ENCODE measurements around the gene CHST11.

The CHST11 gene

DNA sequence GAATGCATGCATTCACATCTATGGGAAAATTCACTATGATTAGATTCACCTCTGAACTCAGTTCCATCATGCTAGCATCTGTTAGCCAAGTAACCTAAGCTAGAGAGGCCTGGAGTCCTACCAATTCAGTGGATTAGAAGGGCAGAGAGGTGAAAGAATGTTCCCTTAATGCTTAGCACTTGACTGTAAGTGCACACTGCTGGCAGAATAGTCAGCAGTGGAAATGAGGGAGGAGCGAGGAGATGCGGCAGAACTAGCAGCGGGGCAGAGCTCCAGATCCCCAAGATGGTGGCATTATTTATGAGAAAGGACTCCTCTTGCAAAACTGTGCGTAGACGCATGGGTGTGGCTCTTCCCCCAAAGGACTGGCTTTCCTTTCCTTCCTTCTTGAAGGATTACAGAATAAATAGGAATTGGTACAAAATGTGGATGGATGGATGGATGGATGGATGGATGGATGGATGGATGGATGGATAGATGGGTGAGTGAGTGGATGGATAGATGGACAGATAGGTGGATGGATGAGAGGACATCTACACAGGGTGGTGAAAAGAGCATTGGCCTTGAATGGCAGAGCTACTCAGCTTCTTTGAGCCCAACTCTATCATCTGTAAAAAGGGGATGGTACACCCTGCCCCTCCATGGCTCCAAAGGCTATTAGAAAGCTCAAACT, 227.2 kb downstream of the CHST11 start:
- no peaks in the 10 kb centered on the region for H3K79me2 ChIP-seq (ENCODE audit: insufficient read depth, low read length)
- H3K27me3 ChIP-seq (ENCODE audit: low read length), result no peaks in the 10 kb centered on the region
- no peak overlapping the region for H3K4me2 ChIP-seq (ENCODE audit: low read depth, low read length, poor library complexity, severe bottlenecking)
- TF ChIP-seq CTCF (IDR thresholded peaks at IDR 0.05; ENCODE audit: insufficient read depth, low read length, poor library complexity, severe bottlenecking) (no peak), EZH2phosphoT487 (conservative IDR thresholded peaks at IDR 0.05; ENCODE audit: low read length) (no peak)
- no peaks in the 10 kb centered on the region for H4K20me1 ChIP-seq (ENCODE audit: low read depth, low read length)
- H3K9me2 ChIP-seq (replicated peaks; ENCODE audit: insufficient read depth, low read length), result no peaks in the 10 kb centered on the region
- no peak overlapping the region for H3K9ac ChIP-seq (ENCODE audit: low read length)
- no peaks in the 10 kb centered on the region for H3F3A ChIP-seq (ENCODE audit: insufficient read depth)
- no peak overlapping the region for H3K4me3 ChIP-seq (ENCODE audit: insufficient read depth, low read length, poor library complexity, severe bottlenecking)
- H3K27ac ChIP-seq (ENCODE audit: low read depth, low read length), result no peak overlapping the region
- H3K9me3 ChIP-seq (ENCODE audit: insufficient read depth, low read length), result no peaks in the 10 kb centered on the region
- no peaks in the 10 kb centered on the region for H3K36me3 ChIP-seq (ENCODE audit: low read length)
- H2AFZ ChIP-seq (ENCODE audit: low read depth, low read length, severe bottlenecking), result no peak overlapping the region

DNA sequence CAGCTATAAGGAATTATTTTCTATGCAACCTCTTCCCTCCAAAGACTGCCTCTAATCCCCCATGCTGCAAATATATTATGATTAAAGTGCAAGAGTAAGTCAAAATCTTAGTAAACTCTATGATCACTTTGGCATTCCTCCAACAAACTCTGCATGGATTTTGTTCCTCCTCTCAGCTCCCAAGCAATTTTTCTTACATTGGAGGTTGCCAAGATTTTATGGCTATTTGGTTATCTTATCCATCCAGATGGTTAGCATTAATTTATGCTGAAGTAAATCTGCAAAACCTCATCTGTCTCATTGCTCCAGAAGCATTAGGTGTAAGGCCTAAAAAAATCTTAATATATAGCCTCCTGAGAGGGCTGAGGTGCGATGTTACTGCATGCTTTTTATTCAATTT, 228.1 kb downstream of the CHST11 start:
- H3K9me3 ChIP-seq (ENCODE audit: insufficient read depth, low read length), result no peaks in the 10 kb centered on the region
- H3K27ac ChIP-seq (ENCODE audit: low read depth, low read length), result no peak overlapping the region
- no peaks in the 10 kb centered on the region for H3K36me3 ChIP-seq (ENCODE audit: low read length)
- no peaks in the 10 kb centered on the region for H3K79me2 ChIP-seq (ENCODE audit: insufficient read depth, low read length)
- no peak overlapping the region for H3K4me3 ChIP-seq (ENCODE audit: insufficient read depth, low read length, poor library complexity, severe bottlenecking)
- H2AFZ ChIP-seq (ENCODE audit: low read depth, low read length, severe bottlenecking), result no peak overlapping the region
- H3K9ac ChIP-seq (ENCODE audit: low read length), result no peak overlapping the region
- no peaks in the 10 kb centered on the region for H3F3A ChIP-seq (ENCODE audit: insufficient read depth)
- H4K20me1 ChIP-seq (ENCODE audit: low read depth, low read length), result no peaks in the 10 kb centered on the region
- H3K4me2 ChIP-seq (ENCODE audit: low read depth, low read length, poor library complexity, severe bottlenecking), result no peak overlapping the region
- TF ChIP-seq CTCF (IDR thresholded peaks at IDR 0.05; ENCODE audit: insufficient read depth, low read length, poor library complexity, severe bottlenecking) (no peak), EZH2phosphoT487 (conservative IDR thresholded peaks at IDR 0.05; ENCODE audit: low read length) (no peak)
- no peaks in the 10 kb centered on the region for H3K27me3 ChIP-seq (ENCODE audit: low read length)
- H3K9me2 ChIP-seq (replicated peaks; ENCODE audit: insufficient read depth, low read length), result no peaks in the 10 kb centered on the region

DNA sequence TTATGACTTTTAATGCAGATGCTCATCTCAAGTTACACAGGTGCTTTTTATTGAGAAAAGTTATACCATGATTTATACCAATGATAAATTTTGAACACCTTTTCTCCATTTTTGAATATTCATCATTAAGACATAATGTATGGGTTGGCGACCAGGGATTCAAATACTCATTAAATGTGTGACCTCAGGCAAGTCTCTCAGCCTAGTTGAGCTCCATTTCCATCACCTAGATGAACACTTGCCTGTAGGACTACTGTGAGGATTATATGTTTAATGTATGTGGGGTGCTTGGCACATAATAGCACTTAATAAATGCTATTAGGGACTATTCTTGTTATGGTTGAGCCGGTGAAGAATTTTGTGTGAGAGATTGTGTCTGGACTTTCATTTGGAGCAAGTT, 228.6 kb downstream of the CHST11 start:
- H3K79me2 ChIP-seq (ENCODE audit: insufficient read depth, low read length), result no peaks in the 10 kb centered on the region
- H3K4me2 ChIP-seq (ENCODE audit: low read depth, low read length, poor library complexity, severe bottlenecking), result no peak overlapping the region
- H3K9me2 ChIP-seq (replicated peaks; ENCODE audit: insufficient read depth, low read length), result no peaks in the 10 kb centered on the region
- no peaks in the 10 kb centered on the region for H3K36me3 ChIP-seq (ENCODE audit: low read length)
- no peaks in the 10 kb centered on the region for H3K27me3 ChIP-seq (ENCODE audit: low read length)
- H4K20me1 ChIP-seq (ENCODE audit: low read depth, low read length), result no peaks in the 10 kb centered on the region
- no peak overlapping the region for H3K27ac ChIP-seq (ENCODE audit: low read depth, low read length)
- no peak overlapping the region for H3K9ac ChIP-seq (ENCODE audit: low read length)
- no peaks in the 10 kb centered on the region for H3K9me3 ChIP-seq (ENCODE audit: insufficient read depth, low read length)
- no peak overlapping the region for H3K4me3 ChIP-seq (ENCODE audit: insufficient read depth, low read length, poor library complexity, severe bottlenecking)
- no peak overlapping the region for H2AFZ ChIP-seq (ENCODE audit: low read depth, low read length, severe bottlenecking)
- H3F3A ChIP-seq (ENCODE audit: insufficient read depth), result no peaks in the 10 kb centered on the region
- no peak for TF ChIP-seq CTCF (IDR thresholded peaks at IDR 0.05; ENCODE audit: insufficient read depth, low read length, poor library complexity, severe bottlenecking)
- no peak for TF ChIP-seq EZH2phosphoT487 (conservative IDR thresholded peaks at IDR 0.05; ENCODE audit: low read length)
